ENCODE results near the gene PTH1R.

The PTH1R gene

DNA sequence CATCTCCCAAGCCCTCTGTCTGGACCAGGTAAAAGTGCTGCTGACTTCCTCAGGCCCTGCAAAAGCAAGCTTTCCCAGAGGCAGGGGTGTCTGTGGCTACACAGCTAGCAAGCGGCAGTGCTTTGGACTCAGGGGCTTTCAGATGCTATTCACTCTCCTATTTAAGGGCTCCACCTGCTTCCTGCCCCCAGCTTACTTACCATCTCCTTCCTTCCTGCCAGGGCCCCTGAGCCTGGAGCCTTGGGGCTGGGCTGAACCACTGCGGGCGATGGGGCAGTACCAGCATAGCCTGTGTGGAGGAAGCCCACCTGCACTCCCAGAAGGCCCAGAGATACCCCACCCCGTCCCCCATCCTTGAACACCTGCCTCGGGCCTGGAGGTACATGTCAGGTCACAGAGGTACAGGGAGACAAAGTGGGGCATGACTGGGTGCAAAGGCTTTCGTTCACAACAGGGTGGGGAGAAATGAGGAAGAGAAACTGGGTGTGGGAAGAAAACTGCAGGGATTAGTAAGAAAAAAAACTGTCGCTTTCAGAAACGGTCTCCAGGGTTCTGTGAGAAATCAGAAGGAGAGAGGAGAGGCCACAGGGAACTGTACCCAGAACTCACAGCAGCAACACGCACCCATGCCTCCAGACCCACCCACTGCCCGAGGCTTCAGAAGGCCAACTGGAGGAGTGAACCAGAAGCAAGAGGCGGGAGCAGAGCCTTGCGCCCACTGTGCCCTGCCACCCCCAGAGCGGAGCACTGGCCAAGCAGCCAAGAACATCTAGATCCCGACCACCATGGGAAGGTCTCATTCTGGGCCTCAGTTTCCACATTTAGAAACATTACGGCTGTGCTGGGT, 49.6 kb downstream of the PTH1R start:
- no peak for DNase-seq (ENCODE audit: low read depth in 3 of 3, low spot score in 1 of 3)

DNA sequence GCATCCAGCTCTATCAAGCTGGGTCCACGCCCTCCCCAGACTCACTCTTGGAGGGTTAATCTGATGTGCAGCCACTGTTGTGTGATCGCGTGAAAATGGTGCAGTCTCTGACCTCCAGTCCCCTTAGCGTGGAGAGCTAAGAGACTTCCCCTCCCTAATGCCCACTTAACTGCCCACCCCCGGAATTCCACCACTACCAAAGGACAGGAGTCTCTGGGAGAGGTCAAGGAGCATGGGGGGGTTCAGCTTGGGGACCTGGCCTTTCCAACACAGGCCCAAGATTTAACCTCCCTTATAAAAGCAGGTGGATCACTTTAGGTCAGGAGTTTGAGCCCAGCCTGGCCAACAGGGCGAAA, 50.2 kb downstream of the PTH1R start:
- no peak for DNase-seq (ENCODE audit: low read depth in 3 of 3, low spot score in 1 of 3)

DNA sequence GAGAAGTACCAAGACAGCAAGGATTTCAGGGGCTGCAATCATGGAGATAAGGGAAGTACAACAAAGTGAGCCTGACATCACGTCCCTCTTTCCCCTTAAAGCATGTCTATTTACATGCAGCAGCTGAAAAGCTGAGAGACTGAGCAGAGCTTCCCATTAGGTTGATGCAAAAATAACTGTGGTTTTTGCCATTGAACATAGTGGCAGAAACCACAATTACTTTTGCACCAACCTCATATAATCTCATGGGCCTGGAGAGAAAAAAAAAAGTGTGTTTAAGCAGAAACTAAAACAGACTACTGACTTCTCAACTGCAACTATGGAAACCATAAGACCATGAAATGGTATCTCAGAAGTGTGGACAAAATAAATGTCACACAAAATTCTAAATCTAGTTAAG, 50.8 kb downstream of the PTH1R start:
- DNase-seq (ENCODE audit: low read depth in 3 of 3, low spot score in 1 of 3), result no peak

DNA sequence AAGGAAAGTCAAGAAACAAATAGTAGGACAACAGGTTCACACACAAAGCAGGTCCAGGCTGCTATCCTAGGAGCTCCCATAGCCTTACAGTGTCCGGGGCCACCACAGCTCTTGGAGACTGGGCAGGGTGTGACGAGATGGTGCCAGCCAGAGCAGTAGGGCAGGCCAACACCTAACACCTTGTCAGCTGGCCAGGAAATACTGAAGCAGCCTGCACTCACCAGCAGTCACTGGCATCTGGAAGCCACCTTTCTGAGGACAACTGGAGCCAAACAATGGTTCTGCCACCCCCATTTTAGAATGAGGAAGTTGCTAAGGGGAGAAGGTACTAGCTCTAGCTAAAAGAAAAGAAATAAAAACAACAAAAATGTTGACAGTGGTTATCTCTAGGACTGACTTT, 51.8 kb downstream of the PTH1R start:
- DNase-seq (ENCODE audit: low read depth in 3 of 3, low spot score in 1 of 3), result no peak

DNA sequence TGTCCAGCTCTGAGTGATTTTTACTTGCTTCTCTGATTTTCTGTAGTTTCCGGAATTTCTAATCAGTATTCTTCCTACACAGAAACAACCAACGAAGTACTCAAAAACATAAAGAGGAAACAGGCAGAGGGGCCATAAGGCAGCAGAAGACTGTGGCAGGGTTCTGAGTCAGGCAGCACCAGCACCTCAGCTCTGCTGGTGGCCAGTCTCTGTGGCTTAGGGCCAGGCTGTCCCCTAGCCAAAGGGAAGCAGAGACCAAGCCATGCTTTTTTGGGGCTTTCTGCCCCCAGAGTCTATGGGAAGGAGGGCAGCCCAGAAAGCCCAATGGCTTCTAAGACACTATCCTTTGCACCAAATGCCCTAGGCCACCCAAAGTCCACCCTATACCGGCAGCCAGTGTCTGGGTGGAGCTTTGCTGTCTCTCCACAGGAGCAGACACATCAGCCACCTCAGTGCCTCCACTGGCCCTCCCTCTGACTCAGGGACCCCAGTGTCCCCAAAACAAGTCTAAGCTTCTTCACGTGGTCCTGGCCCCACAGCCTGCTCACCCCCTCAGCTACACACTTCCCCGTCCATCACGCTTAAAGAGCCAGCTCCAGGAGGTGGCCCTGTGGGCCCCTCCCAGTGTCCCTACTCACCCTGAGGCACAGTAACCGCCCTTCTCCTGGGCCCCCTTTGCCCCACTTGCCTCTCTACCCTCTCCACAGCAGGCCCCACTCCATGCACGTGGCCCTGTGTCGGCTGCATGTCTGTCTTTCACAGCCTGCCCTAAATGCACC, 52.8 kb downstream of the PTH1R start:
- DNase-seq (ENCODE audit: low read depth in 3 of 3, low spot score in 1 of 3), result no peak

DNA sequence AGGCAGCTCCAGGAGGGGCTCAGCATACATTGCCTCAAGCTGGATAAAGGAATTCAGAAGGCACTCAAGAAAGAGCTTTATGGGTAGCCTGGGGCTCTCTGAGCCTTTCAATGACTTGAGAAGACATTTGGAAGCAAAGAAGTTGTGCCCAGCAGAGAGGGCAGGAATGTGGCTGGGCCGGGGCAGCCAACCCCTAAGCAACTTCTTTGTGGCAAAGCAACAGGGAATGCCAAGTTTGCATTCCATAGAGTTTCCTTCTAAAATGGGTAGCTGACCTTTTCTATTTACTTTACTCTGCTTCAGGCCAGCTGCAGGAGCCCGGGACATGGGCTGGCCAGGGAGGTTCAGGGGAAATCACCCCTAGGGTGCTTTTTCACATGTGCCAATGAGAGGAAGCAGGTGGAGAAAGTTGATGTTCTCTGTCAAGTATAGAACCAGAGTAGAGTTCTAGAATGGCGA, 53.5 kb downstream of the PTH1R start:
- no peak for DNase-seq (ENCODE audit: low read depth in 3 of 3, low spot score in 1 of 3)

DNA sequence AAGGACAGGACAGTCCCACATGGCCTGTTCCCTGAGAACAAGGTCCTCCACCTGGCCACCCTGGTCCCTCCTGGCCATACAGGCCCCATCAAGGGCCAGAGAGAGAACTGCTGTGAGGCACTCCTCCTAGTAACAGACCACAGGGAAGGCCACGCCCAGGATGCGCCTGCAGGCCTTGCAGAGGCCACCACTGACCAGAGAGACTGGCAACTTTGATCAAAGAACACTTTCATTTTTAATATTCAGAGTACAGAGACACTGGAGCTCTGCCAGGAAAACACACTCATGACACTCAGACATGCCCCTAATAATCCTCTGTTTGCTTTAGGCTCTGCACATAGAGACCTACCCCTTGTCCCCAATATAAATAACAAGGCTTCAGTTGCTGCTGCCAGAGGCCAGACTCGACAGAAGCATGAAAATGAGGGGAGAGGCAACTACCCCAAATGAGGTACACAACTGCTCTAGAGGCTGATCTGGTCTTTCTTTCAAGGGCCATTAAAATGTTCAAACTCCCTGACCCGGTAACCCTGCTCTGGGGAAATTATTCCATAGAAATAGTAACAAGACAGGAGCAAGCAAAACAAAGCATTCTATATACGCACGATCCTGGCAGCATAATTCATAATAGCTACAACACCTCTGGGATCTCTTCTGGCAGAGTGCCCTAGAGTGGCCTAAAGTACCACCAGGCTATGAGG, 54.3 kb downstream of the PTH1R start:
- no peak for DNase-seq (ENCODE audit: low read depth in 3 of 3, low spot score in 1 of 3)

DNA sequence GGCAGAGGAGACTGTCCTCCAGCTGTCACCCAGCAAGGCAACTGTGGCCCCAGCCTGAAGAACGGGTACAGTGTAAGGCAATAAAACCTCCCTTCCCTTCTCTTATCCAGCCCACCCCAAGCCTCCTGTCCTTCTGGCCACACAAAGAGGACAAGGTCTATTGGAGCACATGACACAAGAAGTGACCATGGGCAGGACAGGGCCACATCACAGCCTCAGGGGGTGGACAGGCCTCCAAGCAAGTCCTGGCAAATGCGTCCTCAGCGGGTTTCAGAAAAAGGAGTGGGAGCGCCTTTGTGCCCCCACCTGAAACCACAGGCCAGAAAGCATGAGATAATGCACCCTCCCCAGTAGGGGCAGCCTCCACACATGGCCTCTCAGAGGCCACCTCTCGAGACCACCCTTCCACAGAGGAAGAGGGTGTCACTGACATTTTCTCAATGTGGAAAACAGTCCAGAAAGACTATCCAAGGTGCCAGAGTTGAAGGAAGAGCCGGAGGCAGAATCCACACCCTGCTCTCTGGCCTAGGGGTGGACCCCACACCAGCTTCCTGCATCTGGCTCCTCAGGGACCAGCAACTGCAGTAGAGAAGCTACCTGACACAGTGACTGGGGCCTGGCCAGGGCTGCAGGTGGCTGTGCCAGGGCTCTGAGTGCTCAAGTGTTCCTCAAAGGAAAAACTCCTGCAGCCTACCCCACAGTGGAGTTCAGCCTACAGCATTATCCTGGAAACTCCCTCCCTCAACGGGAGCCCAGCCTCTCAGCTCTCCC, 55.1 kb downstream of the PTH1R start:
- DNase-seq (ENCODE audit: low read depth in 3 of 3, low spot score in 1 of 3), result no peak

DNA sequence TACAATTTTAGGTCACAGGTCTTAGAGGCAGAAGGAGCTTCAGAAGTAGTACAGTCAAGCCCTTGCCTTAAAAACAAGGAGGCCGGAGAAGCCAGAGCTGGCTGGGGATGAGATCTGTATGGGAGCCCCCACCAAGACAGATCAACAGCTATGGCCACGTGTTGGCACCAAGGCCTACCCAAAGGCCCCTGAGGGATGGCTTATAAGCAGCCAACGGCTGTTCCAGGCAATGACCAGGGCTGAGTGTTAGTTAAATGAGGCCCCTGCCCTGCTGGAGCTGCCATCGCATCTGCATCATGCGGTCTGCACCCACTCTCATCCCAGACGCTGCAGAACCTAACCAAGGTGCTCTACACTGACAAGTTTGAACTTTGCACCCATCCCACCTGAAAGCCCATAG, 55.7 kb downstream of the PTH1R start:
- no peak for DNase-seq (ENCODE audit: low read depth in 3 of 3, low spot score in 1 of 3)

DNA sequence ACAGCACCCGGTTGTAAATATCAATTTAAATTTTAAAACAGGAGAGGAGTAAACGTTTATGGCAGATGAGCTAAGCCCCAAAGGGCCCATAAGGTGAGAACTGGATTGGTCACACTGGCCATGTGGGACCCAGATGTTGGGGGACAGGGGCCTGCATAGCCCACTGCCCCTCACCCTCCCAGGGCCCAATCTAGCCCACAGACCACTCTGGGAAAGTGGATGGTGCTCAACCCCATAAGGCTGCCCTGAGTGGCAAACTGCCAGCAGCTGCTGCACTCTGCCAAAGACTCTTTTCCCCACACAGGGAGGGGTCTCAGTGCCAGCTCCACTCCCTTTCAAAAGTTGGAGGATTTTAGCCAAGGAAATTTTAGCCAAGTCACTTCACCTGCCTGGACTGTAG, 56.6 kb downstream of the PTH1R start:
- DNase-seq (ENCODE audit: low read depth in 3 of 3, low spot score in 1 of 3), result no peak

DNA sequence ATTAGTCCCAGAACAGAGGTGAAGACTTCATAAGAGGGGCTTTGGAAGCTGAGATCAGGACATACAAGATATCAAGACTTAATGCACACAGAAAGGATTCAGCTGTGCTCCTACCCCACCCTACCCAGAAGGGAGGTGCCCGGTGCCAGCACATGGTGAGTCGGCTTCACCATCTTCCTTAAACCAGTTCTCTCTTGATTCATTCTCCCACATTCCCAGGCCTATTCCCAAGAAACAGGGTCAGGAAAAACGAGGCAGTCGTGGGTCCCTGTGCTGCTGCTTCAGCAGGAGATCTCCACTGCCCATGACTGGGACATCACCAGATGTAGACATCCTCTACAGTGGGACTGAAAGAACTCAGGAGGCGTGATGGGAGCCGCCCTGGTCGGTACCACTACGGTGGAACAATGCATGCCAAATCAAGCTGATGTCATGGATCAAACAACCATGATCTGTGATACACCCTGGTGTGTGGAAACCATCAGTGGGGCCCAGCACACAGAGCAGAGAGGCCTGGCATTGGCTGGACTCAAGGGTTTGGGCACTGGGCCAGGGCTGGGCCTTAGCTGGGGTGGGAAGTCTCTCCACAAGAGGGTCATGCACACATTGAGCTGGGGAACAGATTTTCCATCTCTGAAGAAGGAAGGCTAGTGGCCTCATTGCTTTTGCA, 57.1 kb downstream of the PTH1R start:
- no peak for DNase-seq (ENCODE audit: low read depth in 3 of 3, low spot score in 1 of 3)

DNA sequence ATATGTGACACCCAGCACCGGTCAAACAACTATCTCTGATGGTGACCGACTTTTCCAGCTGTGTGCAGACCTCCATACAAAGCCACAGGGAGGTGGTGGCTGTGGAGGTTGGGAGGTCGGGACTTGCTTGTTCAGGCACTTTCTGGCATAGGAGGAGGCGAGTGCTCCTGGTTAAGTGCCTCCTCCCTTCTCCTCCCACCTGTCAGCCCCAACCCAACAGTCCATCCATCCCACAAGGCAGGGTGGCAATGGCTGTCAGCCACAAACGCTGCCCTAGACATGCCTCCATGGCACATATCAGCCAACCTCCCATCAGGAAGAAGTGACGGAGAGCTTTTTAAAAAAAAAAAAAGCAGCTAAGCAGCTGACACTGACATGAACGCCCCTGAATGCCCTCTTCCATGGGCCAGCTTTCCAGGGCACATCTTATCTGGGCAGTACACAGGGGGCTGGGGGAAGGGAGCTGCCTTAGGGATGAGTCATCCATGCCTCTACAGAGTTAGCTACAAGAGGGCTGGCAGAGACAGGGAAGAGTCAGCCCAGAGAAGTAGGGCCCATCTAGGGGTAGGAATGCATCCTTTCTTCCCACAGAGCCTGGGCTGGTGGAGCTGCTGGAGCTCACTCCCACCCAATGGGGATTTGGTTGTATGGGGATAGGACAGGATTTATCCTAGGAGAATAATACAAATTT, 57.8 kb downstream of the PTH1R start:
- DNase-seq (ENCODE audit: low read depth in 3 of 3, low spot score in 1 of 3), result no peak

DNA sequence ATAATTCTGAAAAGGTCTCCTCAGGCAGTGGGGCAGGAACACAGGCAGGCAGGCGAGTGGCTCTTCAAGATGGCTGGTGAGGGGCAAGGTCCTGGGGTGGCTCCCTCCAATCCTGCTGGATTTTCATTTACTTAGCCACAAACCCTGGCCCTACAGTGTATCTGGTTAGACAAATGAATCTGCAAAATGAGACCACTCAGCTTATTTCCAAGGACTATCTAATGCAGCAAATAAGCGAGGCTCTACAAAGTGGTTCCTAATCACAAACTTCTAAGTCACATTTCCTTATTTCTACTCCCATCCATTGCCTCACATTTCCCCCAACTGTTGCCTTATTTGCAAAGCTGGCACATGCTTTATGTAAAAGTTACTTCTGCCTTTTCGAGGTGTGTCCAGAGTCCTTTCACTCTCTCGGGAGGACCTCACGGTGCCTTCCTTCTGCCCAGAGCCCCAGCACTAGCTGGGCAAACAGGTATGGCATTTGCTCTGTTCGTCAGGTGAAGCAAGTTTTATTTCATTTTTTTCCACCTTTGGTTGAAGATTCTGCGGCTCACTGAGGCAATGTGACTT, 58.6 kb downstream of the PTH1R start:
- DNase-seq (ENCODE audit: low read depth in 3 of 3, low spot score in 1 of 3), result no peak

DNA sequence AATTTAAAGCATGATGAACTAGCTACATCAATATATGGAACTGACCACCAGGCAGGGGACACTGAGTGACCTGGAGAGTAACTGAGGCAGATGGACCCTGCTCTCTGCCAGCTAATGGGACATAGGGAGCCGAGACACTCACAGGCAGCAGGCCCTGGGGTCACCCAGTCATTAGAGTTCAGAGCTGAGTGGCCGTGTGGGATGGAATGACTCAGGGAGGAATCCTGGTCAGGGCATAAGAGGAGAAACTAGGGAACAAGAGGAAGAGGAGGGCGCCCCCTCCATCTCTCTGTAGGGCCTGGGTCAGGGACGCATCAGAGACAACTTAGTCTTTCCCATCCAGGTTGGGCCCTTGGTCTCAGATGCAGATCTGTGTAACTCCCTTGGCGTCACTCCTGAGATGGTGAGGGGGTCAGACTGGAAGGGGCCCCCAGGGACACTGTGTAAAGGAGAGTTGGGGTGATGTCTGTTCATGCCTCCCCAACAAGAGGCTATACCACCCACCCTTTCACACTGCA, 59.3 kb downstream of the PTH1R start:
- DNase-seq (ENCODE audit: low read depth in 3 of 3, low spot score in 1 of 3), result no peak

DNA sequence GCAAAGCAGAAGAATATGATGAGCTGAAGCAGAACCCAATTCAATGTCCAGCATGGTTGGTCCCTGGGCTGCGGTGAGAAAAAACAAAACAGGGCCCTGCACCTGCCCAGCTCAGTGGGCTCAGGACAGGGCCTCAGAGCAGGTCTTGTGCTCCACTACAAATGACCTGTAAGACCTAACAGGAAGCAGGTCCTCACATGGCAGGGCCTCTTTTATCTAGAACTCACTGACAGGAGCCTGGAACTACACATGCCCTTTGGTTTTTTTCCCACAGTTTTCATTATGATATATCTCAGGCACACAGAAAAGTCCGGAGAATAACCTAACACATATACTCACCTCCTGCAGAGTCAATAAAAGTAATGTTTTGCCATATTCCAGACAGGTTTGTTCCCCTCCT, 60.6 kb downstream of the PTH1R start:
- no peak for DNase-seq (ENCODE audit: low read depth in 3 of 3, low spot score in 1 of 3)

DNA sequence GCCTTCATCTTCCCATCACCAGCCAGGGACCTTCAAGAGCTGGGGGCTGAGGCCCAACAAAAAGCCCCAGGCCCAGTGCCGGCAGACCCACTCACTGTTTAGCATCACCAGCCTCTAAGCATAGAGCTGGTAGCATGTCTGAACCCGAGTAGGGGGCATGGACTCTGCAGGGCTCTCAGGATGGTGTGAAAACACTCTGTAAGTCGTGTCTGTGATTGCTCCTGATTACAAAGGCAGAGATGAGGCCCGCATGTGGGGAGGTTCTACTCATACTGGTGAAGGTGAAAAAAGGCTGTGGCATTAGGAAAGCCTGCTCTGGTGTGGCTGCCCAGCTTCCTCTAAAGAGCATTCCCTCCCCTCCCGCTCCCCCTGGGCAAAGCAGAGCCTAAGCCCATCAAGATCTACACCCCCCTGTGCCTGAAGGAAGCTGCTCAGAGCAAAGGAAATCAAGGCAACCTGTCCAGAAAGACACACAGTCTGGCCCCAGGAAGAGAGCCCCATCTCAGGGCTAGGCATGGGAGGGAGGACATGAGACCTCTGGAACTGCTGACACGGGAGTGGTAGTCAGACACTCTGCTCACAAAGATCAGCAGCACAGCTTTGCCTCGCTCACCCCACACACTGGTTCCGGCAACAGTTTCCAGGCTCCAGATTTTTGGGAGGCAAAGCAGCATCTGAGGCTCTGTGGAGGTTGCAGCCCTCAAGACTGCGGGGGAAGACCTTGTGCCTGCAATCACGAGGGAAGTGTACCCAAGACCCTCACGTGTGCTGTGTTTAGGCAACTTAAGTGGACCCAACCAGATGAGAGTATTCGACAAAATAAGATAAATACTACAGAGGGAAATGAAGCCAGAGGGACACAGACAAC, 62.3 kb downstream of the PTH1R start:
- DNase-seq (ENCODE audit: low read depth in 3 of 3, low spot score in 1 of 3), result no peak

DNA sequence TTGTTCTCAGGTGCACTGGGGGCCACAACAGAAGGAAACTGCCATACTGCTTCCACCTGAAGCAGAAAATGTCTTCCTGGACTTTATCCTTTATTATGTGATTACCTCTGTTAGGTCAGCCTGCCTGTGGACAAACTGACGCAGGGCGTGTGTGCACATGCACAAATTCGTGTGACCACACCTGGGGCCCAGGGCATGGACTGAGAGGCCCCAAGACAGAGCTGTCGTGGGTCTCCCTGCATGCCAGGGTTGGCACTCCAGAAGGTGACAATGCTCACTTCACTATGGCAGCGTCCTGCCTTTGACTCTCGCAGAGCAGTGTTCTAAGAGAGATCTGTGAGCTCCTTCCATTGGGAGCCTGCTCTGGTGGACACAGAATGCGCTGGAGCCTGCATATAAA, 64.6 kb downstream of the PTH1R start:
- DNase-seq (ENCODE audit: low read depth in 3 of 3, low spot score in 1 of 3), result no peak

DNA sequence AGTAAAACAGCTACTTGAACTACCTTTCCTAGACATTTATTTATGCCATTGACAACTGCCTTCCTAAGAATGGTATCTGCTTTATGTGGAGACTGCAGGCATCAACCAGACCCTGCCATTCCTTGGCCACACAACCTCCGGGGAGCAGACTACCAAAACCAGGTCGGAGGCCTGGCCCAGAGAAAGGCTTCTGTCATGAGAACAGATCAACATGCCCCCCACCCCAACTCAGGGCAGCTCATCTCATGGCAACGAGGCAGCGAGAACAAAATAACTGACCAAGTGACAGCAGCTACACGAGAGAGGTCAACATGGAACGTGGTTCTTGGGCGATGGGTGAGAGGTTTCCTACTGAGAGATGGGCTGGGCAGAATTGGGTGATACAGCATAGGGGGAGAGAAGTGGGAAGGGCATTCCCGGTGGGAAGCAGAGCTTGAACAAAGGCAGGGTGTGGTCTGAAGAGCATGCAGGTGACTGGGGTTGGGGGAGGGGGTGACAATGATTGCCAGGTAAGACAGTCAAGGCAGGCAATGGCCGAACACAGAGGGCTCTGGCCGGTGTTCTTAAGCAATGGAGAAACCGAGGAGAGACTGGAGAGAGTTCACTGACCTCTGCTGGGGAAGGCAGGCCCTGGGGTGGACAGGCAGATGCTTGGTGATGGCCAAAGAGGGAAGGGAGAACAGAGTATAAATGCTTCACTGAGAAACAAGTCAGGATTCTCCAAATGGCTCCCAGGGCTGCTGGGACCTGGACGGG, 65.1 kb downstream of the PTH1R start:
- DNase-seq (ENCODE audit: low read depth in 3 of 3, low spot score in 1 of 3), result no peak

Data from stimulated activated CD4-positive, alpha-beta T cell treated with anti-CD3 and anti-CD28 coated beads, TNF-alpha, amount 100 ng/mL, for 1 hour (primary cell).